Myometrial cell (primary cell): ENCODE measurements around the gene ZNF280A. TPM values are rescaled to one million over a fixed set of nuclear protein-coding genes. Genes with fewer than 3 reads are reported as not detected.

Experiments
- total RNA-seq: library from RNA; depleted of rRNA; stranded (reverse); fragments of >200 nt; gene quantifications from 2 replicates; pipeline ENCODE4 v1.2.3, GENCODE V29; 2015

Gene ZNF280A
- not detected in 2 replicates for total RNA-seq

GRCh38 chr22:22520020-22520656 lies at the start of gene ZNF280A:
ZNF280A (minus strand) TSS chr22:22520270; CDS start chr22:22515630, 4,640 bp downstream.

GRCh38 chr22:22558972-22559603 lies 39.0 kb upstream of the ZNF280A start, which contains the start of gene PRAME:
PRAME (minus strand) TSS chr22:22559265; CDS start chr22:22556832, 2,433 bp downstream.

GRCh38 chr22:22508274-22509176 lies 11.5 kb downstream of the ZNF280A start, which contains the start of gene ZNF280B:
ZNF280B (minus strand) TSS chr22:22508742; CDS start chr22:22489398, 19,344 bp downstream.

Other genes starting within 250 kb of the ZNF280A start
- gene ZNF280B, start 11.5 kb downstream of the ZNF280A start, total RNA-seq, result 0.53 and 0.86 TPM in 2 replicates
- not detected in 2 replicates for gene PRAME, start 39.0 kb upstream of the ZNF280A start, total RNA-seq
- not detected in 2 replicates for gene GGTLC2, start 124.3 kb upstream of the ZNF280A start, total RNA-seq